Measurements from ENCODE around the gene POU2F1. TPM values are rescaled to one million over a fixed set of nuclear protein-coding genes. Genes with fewer than 3 reads are reported as not detected.

Gene POU2F1
- total RNA-seq, 2 donors from 2014 or later, result 7.7 to 10.9 TPM

DNA sequence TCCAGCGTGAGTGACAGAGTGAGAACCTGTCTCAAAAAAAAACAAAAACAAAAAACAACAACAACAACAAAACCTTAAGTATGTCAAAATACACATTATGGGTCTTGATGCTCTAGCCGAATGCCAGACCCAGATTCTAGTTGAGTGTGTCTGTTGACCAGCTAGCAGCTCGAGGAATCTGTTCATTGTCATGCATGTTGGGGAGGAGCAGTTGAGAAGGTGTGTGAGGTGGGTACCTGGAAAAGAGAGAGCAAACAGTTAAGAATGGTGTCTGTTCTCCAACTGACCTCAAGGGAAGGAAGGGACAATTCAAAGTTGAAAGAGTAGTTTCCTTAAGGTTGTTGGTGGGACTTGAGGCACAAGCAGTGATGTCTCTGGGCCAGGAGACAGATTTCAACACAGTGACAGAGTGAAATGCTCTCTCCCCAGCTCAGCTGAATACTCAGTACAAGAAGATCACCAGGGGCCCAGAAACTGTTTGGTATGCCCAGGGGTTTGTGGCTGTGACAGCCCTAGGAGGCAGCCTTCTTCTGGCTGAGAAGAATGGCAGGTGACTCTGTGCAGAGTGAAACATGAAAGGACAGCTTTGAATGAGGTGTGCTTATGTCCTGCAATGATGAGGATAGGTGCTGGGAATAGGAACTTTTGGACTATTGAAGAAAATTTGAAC, 14.4 kb upstream of the POU2F1 start:
- DNase-seq (ENCODE audit: low spot score), result no peak
- Histone ChIP-seq H3K9me3 (no peaks in the 10 kb centered on the region), H3K27me3 (no peaks in the 10 kb centered on the region), H3K27ac (no peak overlapping the region), H3K36me3 (no peaks in the 10 kb centered on the region), H3K4me3 (no peak overlapping the region), H3K4me1 (no peaks in the 10 kb centered on the region)
- TF ChIP-seq, protein P1, sequence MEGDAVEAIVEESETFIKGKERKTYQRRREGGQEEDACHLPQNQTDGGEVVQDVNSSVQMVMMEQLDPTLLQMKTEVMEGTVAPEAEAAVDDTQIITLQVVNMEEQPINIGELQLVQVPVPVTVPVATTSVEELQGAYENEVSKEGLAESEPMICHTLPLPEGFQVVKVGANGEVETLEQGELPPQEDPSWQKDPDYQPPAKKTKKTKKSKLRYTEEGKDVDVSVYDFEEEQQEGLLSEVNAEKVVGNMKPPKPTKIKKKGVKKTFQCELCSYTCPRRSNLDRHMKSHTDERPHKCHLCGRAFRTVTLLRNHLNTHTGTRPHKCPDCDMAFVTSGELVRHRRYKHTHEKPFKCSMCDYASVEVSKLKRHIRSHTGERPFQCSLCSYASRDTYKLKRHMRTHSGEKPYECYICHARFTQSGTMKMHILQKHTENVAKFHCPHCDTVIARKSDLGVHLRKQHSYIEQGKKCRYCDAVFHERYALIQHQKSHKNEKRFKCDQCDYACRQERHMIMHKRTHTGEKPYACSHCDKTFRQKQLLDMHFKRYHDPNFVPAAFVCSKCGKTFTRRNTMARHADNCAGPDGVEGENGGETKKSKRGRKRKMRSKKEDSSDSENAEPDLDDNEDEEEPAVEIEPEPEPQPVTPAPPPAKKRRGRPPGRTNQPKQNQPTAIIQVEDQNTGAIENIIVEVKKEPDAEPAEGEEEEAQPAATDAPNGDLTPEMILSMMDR (IDR thresholded peaks at IDR 0.05), result no peak

DNA sequence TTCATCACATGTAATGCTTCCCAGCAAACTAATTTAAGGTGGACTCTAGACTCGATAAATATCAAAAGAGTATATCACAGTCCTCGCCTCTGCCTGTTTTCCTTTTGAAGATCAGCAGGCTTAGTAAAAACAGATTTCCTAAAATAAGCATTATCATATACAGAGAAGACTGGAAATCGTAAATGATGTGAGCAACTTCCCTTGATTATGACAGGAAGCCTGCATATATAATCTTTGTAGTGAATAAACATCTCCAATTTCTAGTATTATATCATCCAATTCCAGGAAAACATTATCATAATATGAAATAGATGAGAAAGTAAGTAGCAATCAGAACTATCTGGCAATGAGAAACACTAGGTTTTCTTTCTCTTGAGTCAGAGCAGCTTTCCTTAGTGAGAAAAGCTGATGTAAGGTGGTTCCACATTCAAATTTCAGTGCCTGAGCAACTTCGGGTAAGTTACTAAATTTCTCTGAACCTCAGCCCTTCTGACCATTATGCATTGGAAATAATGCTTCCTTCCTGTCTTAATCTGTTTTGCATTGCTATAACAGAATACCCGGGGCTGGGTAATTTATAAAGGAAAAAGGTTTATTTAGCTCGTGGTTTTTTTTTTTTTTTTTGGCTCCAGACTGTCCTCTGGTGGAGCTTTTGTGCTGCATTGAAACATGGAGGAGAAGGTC, 12.6 kb upstream of the POU2F1 start:
- Histone ChIP-seq H3K9me3 (no peaks in the 10 kb centered on the region), H3K4me3 (no peak overlapping the region), H3K4me1 (no peaks in the 10 kb centered on the region), H3K36me3 (no peaks in the 10 kb centered on the region), H3K27ac (no peak overlapping the region), H3K27me3 (no peaks in the 10 kb centered on the region)
- TF ChIP-seq, protein P1 (IDR thresholded peaks at IDR 0.05), result peak in 1 of 2 donors; percentile 33
- DNase-seq (ENCODE audit: low spot score), result no peak

DNA sequence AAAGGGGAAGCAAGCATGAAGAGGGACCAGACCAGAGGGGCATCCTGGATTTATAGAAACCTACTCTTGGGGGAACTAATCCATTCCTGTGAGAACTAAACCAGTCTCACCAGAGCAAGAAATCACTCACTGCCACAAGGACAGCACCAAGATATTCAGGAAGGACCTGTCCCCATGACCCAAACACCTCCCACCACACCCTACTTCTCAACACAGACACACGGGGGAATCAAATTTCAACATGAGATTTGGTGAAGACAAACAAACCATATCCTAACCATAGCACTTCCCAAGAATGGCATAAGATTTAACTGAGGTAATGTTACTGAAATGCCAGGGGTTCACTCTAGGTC, 12.1 kb upstream of the POU2F1 start:
- Histone ChIP-seq H3K27me3 (no peaks in the 10 kb centered on the region), H3K36me3 (no peaks in the 10 kb centered on the region), H3K9me3 (no peaks in the 10 kb centered on the region), H3K4me3 (no peak overlapping the region), H3K4me1 (no peaks in the 10 kb centered on the region), H3K27ac (no peak overlapping the region)
- TF ChIP-seq, protein P1 (IDR thresholded peaks at IDR 0.05), result no peak
- no peak for DNase-seq (ENCODE audit: low spot score)

DNA sequence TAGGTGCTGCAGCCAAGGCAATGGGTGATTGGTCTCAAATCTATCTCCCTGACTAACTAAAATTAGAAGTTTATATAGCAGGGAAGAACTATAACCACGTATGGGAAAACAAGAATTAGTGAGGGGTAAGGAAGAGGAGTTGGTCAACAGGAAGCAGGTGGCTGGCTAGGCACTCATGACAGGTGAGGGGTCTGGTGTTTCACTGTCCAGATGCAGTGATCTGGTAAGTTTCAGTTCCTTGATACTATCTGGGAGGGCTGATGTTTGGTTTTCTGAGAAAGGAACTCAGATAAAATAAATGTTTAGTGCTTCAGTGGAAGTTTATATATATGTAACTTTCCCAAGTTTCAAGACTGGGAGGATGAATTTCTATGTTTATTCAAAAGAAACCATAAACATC, 11.6 kb upstream of the POU2F1 start:
- H3K27ac ChIP-seq, result no peak overlapping the region
- H3K4me3 ChIP-seq, result no peak overlapping the region

DNA sequence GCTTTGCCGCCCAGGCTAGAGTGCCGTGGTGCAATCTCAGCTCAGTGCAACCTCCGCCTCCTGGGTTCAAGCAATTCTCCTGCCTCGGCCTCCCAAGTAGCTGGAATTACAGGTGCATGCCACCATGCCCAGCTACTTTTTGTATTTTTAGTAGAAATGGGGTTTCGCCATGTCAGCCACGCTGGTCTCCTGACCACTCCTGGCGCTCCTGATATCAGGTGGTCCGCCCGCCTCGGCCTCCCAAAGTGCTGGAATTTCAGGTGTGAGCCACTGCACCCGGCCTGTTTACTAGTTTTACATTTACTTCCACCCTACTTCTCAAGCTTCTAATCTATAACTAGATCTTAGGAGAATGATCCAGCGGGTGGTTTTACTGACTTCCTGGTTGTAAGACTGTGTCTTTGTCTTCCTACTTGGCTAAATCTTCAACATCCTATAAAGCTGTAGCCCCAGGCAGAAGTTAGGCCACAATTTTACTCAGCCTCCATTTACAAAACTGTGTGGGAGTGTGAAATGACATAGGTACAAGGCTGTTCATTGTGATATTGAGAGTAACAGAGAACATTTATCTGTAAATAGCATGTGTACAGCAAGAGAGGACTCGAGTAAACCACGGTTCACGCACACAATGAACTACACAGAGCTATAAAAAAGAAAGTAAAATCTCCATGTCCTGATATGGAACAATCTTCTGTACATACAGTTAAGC, 9.6 kb upstream of the POU2F1 start:
- no peaks in the 10 kb centered on the region for H3K36me3 ChIP-seq
- TF ChIP-seq, protein P1 (IDR thresholded peaks at IDR 0.05), result no peak
- H3K27me3 ChIP-seq, result no peaks in the 10 kb centered on the region
- DNase-seq (ENCODE audit: low spot score), result no peak
- H3K4me3 ChIP-seq, result no peak overlapping the region
- no peaks in the 10 kb centered on the region for H3K9me3 ChIP-seq
- H3K4me1 ChIP-seq, result no peaks in the 10 kb centered on the region
- no peak overlapping the region for H3K27ac ChIP-seq

More for the DNA sequence above, 11.6 kb upstream of the POU2F1 start:
- H3K36me3 ChIP-seq, result no peaks in the 10 kb centered on the region
- DNase-seq (ENCODE audit: low spot score), result no peak
- no peaks in the 10 kb centered on the region for H3K27me3 ChIP-seq
- no peaks in the 10 kb centered on the region for H3K4me1 ChIP-seq
- TF ChIP-seq, protein P1 (IDR thresholded peaks at IDR 0.05), result no peak
- H3K9me3 ChIP-seq, result no peaks in the 10 kb centered on the region
